ENCODE data around the gene GRIN2C.

GRCh38 chr17:74860872-74861661 is 1.4 kb upstream of the GRIN2C start:
- TF ChIP-seq EZH2 (IDR thresholded peaks at IDR 0.05; ENCODE audit: low read length, missing control alignments), result peak; percentile 87
- TF ChIP-seq, protein P1, sequence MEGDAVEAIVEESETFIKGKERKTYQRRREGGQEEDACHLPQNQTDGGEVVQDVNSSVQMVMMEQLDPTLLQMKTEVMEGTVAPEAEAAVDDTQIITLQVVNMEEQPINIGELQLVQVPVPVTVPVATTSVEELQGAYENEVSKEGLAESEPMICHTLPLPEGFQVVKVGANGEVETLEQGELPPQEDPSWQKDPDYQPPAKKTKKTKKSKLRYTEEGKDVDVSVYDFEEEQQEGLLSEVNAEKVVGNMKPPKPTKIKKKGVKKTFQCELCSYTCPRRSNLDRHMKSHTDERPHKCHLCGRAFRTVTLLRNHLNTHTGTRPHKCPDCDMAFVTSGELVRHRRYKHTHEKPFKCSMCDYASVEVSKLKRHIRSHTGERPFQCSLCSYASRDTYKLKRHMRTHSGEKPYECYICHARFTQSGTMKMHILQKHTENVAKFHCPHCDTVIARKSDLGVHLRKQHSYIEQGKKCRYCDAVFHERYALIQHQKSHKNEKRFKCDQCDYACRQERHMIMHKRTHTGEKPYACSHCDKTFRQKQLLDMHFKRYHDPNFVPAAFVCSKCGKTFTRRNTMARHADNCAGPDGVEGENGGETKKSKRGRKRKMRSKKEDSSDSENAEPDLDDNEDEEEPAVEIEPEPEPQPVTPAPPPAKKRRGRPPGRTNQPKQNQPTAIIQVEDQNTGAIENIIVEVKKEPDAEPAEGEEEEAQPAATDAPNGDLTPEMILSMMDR (conservative IDR thresholded peaks at IDR 0.05 in 1 of 2, IDR thresholded peaks at IDR 0.05 in 1 of 2; ENCODE audit: low read depth in 1 of 2, low read length in 2 of 2), result no peak
